GM18520 (cell line): ENCODE measurements around the gene MCM6.
A peak's percentile ranks its signal among the peaks of the same experiment; 100 is the strongest.

Experiments used
- ATAC-seq: cut with Tn5 transposase; IDR thresholded peaks from one replicate; pipeline ENCODE4 v1.9.1; 2021; ENCODE audit not compliant: unreplicated experiment

The MCM6 gene

GRCh38 chr2:135870571-135870970 lies 5.7 kb downstream of the MCM6 start:
- peak; percentile 69 for ATAC-seq

- no peak for ATAC-seq
These were observed 13.0 kb downstream of the MCM6 start for GRCh38 chr2:135863233-135863632.

GRCh38 chr2:135862718-135863117 lies 13.5 kb downstream of the MCM6 start:
- no peak for ATAC-seq

- ATAC-seq, result no peak
These were observed 22.8 kb downstream of the MCM6 start for GRCh38 chr2:135853401-135853800.

- no peak for ATAC-seq
These were observed 24.4 kb downstream of the MCM6 start for GRCh38 chr2:135851858-135852257.

GRCh38 chr2:135850892-135851668 lies 25.2 kb downstream of the MCM6 start:
- ATAC-seq, result no peak

- ATAC-seq, result no peak
These were observed 27.2 kb downstream of the MCM6 start for GRCh38 chr2:135849087-135849486.

GRCh38 chr2:135845997-135846396 lies 30.2 kb downstream of the MCM6 start:
- ATAC-seq, result no peak

GRCh38 chr2:135845257-135845656 lies 31.0 kb downstream of the MCM6 start:
- ATAC-seq, result no peak

GRCh38 chr2:135844301-135844895 lies 31.8 kb downstream of the MCM6 start:
- no peak for ATAC-seq

- ATAC-seq, result no peak
These were observed 32.6 kb downstream of the MCM6 start for GRCh38 chr2:135843671-135844070.

- no peak for ATAC-seq
These were observed 35.6 kb downstream of the MCM6 start for GRCh38 chr2:135840601-135841000.

GRCh38 chr2:135839713-135840112 lies 36.5 kb downstream of the MCM6 start:
- ATAC-seq, result no peak

- ATAC-seq, result no peak
These were observed 37.7 kb downstream of the MCM6 start for GRCh38 chr2:135838502-135838901.

- ATAC-seq, result no peak
These were observed 39.5 kb downstream of the MCM6 start, which contains the start of gene LCT for GRCh38 chr2:135836596-135837270. LCT (minus strand) TSS chr2:135837184; CDS start chr2:135837169, 15 bp downstream.

- no peak for ATAC-seq
These were observed 43.4 kb downstream of the MCM6 start for GRCh38 chr2:135832891-135833290.

GRCh38 chr2:135831180-135831812 lies 44.9 kb downstream of the MCM6 start:
- no peak for ATAC-seq

- no peak for ATAC-seq
These were observed 46.7 kb downstream of the MCM6 start for GRCh38 chr2:135829378-135830135.

GRCh38 chr2:135826544-135826943 lies 49.7 kb downstream of the MCM6 start:
- ATAC-seq, result no peak

GRCh38 chr2:135825550-135826176 lies 50.6 kb downstream of the MCM6 start:
- no peak for ATAC-seq
